ENCODE data around the gene CFDP1. TPM values are rescaled to one million over a fixed set of nuclear protein-coding genes. Genes with fewer than 3 reads are reported as not detected.
A peak's percentile ranks its signal among the peaks of the same experiment; 100 is the strongest.

Gene CFDP1
- total RNA-seq, 1 experiment from 2014 or later = 64.1 TPM

DNA sequence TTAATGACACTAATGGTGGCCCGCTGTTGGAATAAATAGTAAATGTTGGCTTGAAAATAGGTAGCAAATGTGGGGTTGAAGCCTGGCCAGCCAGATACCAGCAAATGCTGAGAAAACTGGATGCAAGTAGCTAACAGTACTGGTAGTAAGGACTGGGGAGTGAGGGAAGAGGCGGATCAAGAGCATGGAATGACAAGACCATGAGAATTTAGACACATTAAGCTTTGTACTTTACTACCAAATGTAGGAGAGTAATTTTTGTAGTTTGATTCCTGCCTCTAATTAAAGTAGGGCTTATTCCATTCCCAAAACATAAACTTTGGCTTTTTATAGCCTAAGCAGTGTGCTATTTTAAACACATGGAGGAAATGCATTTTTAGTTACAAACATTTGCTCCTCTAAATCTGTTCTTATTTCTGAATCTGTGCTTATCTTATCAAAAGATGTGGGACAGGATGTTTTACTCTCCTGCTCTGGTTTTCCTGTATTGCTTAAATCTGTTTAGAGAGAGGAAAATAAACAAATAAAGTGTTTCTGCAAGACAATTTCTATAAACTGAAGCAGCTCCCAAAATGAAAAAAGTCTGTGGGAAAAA, 44.1 kb downstream of the CFDP1 start:
- TF ChIP-seq, protein P1, sequence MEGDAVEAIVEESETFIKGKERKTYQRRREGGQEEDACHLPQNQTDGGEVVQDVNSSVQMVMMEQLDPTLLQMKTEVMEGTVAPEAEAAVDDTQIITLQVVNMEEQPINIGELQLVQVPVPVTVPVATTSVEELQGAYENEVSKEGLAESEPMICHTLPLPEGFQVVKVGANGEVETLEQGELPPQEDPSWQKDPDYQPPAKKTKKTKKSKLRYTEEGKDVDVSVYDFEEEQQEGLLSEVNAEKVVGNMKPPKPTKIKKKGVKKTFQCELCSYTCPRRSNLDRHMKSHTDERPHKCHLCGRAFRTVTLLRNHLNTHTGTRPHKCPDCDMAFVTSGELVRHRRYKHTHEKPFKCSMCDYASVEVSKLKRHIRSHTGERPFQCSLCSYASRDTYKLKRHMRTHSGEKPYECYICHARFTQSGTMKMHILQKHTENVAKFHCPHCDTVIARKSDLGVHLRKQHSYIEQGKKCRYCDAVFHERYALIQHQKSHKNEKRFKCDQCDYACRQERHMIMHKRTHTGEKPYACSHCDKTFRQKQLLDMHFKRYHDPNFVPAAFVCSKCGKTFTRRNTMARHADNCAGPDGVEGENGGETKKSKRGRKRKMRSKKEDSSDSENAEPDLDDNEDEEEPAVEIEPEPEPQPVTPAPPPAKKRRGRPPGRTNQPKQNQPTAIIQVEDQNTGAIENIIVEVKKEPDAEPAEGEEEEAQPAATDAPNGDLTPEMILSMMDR (IDR thresholded peaks at IDR 0.05; ENCODE audit: unreplicated experiment) = no peak
- no peaks in the 10 kb centered on the region for H3K9me3 Mint-ChIP-seq (ENCODE audit: low read depth, unreplicated experiment)
- DNase-seq = no peak
- BruUV-seq (replicated peaks) = no TSS peak
- H3K4me3 Mint-ChIP-seq (ENCODE audit: low read depth, unreplicated experiment) = no peak overlapping the region
- no peak overlapping the region for H3K27ac Mint-ChIP-seq (ENCODE audit: unreplicated experiment)
- intact Hi-C loops (cut with micrococcal nuclease; ENCODE audit: unreplicated experiment) = loop anchor here (5.0 kb wide), 1 partner anchor 142 kb away; no protein-coding TSS in a partner anchor
- H3K4me1 Mint-ChIP-seq (ENCODE audit: low read depth, unreplicated experiment) = peaks cover 9% of the 10 kb centered on the region
- CTCF ChIA-PET = no interaction called here
- H3K27me3 Mint-ChIP-seq (ENCODE audit: unreplicated experiment) = no peaks in the 10 kb centered on the region
- peaks cover 25% of the 10 kb centered on the region for H3K36me3 Mint-ChIP-seq (ENCODE audit: insufficient read depth, unreplicated experiment)

DNA sequence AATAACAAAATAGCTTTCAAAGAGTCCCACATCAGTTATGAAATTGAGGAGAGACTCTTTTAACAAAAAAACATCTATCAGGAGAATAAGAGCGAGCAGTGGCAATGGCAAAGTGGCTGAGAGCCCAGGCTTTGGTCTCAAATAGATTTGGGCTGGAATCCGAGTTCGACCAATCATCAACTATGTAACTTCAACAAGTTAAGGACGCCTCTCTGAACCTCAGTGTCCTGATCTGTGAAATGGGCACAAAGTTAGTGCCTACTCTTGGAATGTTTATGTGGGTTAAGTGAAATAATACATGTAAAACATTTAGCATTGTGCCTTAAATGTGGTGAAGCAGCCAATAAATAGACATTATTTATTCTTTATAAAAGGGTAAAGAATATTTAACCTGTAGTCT, 45.4 kb downstream of the CFDP1 start:
- intact Hi-C loops (cut with micrococcal nuclease; ENCODE audit: unreplicated experiment) = loop anchor here (5.0 kb wide), 1 partner anchor 141 kb away; no protein-coding TSS in a partner anchor
- Mint-ChIP-seq H3K4me3 (ENCODE audit: low read depth, unreplicated experiment) (no peak overlapping the region), H3K9me3 (ENCODE audit: low read depth, unreplicated experiment) (no peaks in the 10 kb centered on the region), H3K36me3 (ENCODE audit: insufficient read depth, unreplicated experiment) (peaks cover 13% of the 10 kb centered on the region), H3K27me3 (ENCODE audit: unreplicated experiment) (no peaks in the 10 kb centered on the region), H3K27ac (ENCODE audit: unreplicated experiment) (no peak overlapping the region), H3K4me1 (ENCODE audit: low read depth, unreplicated experiment) (peaks cover 9% of the 10 kb centered on the region)
- BruUV-seq (replicated peaks) = no TSS peak
- TF ChIP-seq, protein P1 (IDR thresholded peaks at IDR 0.05; ENCODE audit: unreplicated experiment) = no peak
- DNase-seq = no peak
- CTCF ChIA-PET = interaction anchor here (1.3 kb wide), 1 partner anchor 189 kb away, joined by 6 read pairs; no protein-coding TSS in a partner anchor

DNA sequence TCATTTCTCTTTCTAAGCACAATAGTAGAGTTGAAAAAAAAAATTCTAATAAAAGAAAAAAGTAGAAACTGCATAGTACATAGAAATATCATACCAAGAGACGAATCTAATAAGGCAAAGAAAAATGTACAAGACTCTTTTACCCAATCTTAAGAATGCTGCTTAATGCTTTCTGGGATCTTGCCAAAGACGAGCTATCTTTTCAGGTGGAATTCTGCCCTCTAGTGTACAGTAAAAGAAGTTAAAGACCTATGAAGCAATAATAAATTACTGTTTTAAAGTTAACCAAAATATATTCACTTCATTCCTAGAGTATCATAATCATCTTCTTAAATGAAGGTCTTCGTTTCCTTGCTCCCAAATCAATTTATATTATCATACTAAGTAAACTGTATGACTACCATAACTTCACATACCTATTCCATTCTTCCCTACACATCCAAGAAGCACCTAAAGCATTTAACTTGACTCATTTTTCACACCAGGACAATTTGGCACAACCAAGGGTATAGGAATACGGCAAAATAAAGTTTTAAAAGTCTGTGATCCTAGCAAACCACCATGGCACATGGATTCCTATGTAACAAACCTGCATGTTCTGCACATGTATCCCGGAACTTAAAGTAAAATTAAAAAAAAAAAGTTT, 47.7 kb downstream of the CFDP1 start:
- intact Hi-C loops (cut with micrococcal nuclease; ENCODE audit: unreplicated experiment) = loop anchor here (1.0 to 5.0 kb wide), 4 partner anchors 80 to 186 kb away; no protein-coding TSS in a partner anchor
- peaks cover 9% of the 10 kb centered on the region for H3K4me1 Mint-ChIP-seq (ENCODE audit: low read depth, unreplicated experiment)
- TF ChIP-seq, protein P1 (IDR thresholded peaks at IDR 0.05; ENCODE audit: unreplicated experiment) = peak; percentile 67
- no TSS peak for BruUV-seq (replicated peaks)
- H3K36me3 Mint-ChIP-seq (ENCODE audit: insufficient read depth, unreplicated experiment) = peaks cover 10% of the 10 kb centered on the region
- H3K9me3 Mint-ChIP-seq (ENCODE audit: low read depth, unreplicated experiment) = no peaks in the 10 kb centered on the region
- no peak overlapping the region for H3K27ac Mint-ChIP-seq (ENCODE audit: unreplicated experiment)
- H3K27me3 Mint-ChIP-seq (ENCODE audit: unreplicated experiment) = no peaks in the 10 kb centered on the region
- no peak for DNase-seq
- no peak overlapping the region for H3K4me3 Mint-ChIP-seq (ENCODE audit: low read depth, unreplicated experiment)
- CTCF ChIA-PET = interaction anchor here (0.6 to 1.4 kb wide), 16 partner anchors 19 to 523 kb away, joined by 3 to 47 read pairs (median 4); partner anchors contain the start of gene BCAR1

DNA sequence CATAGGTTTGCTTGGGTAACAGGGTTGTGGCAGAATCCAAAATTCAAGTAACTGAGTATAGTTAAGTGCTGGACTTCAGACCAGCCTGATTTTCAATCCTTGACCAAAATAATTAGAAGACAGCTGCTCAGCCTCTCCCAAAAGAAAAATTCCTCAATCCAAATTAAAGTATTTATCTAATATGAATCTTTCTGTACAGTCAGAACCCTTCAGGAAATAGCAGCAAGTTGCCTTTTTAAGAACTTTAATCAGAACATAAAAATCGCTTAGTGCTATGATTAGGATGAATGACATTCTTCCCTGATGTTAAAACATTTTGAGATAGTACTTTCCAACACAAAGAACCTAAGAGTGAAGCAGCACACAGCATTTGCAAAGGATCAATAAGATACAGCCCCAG, 50.2 kb downstream of the CFDP1 start:
- TF ChIP-seq, protein P1 (IDR thresholded peaks at IDR 0.05; ENCODE audit: unreplicated experiment) = no peak
- no TSS peak for BruUV-seq (replicated peaks)
- H3K36me3 Mint-ChIP-seq (ENCODE audit: insufficient read depth, unreplicated experiment) = no peaks in the 10 kb centered on the region
- peaks cover 25% of the 10 kb centered on the region for H3K4me1 Mint-ChIP-seq (ENCODE audit: low read depth, unreplicated experiment)
- no peak for DNase-seq
- H3K9me3 Mint-ChIP-seq (ENCODE audit: low read depth, unreplicated experiment) = no peaks in the 10 kb centered on the region
- intact Hi-C loops (cut with micrococcal nuclease; ENCODE audit: unreplicated experiment) = no loop called here
- H3K27me3 Mint-ChIP-seq (ENCODE audit: unreplicated experiment) = no peaks in the 10 kb centered on the region
- no peak overlapping the region for H3K4me3 Mint-ChIP-seq (ENCODE audit: low read depth, unreplicated experiment)
- CTCF ChIA-PET = no interaction called here
- no peak overlapping the region for H3K27ac Mint-ChIP-seq (ENCODE audit: unreplicated experiment)

Measured in Calu3 (cell line).